Nephron (organoid): ENCODE measurements around the gene FRY.

Experiments used
- H3K27ac Mint-ChIP-seq, 3 experiments: 2 replicates each; pipeline ENCODE4 v1.8.0; 2020; ENCODE audit warnings: mixed read lengths in 3 of 3, mild to moderate bottlenecking in 2 of 3, moderate library complexity in 1 of 3
- H3K27me3 Mint-ChIP-seq: 2 replicates; pipeline ENCODE4 v1.8.0; 2021; ENCODE audit warnings: low read depth, mild to moderate bottlenecking, moderate library complexity, mixed read lengths
- H3K36me3 Mint-ChIP-seq: 2 replicates; pipeline ENCODE4 v1.8.0; 2020; ENCODE audit warnings: low read depth, mixed read lengths
- H3K4me1 Mint-ChIP-seq: 2 replicates; pipeline ENCODE4 v1.8.0; 2020; ENCODE audit warnings: mixed read lengths
- H3K4me3 Mint-ChIP-seq, 3 experiments: 2 replicates each; pipeline ENCODE4 v1.8.0; 2020; ENCODE audit warnings: mild to moderate bottlenecking in 3 of 3, mixed read lengths in 3 of 3, moderate library complexity in 2 of 3
- H3K9me3 Mint-ChIP-seq: 2 replicates; pipeline ENCODE4 v1.8.0; 2020; ENCODE audit warnings: mixed read lengths
- TF ChIP-seq, protein P1 (sequence below), 3 experiments: fragments of 200-600 bp; sonication (generic); IDR thresholded peaks; one replicate each; pipeline ENCODE4 v1.5.0; 2021; ENCODE audit warnings: antibody characterized with exemption in 3 of 3; ENCODE audit not compliant: unreplicated experiment in 3 of 3

Gene FRY

DNA sequence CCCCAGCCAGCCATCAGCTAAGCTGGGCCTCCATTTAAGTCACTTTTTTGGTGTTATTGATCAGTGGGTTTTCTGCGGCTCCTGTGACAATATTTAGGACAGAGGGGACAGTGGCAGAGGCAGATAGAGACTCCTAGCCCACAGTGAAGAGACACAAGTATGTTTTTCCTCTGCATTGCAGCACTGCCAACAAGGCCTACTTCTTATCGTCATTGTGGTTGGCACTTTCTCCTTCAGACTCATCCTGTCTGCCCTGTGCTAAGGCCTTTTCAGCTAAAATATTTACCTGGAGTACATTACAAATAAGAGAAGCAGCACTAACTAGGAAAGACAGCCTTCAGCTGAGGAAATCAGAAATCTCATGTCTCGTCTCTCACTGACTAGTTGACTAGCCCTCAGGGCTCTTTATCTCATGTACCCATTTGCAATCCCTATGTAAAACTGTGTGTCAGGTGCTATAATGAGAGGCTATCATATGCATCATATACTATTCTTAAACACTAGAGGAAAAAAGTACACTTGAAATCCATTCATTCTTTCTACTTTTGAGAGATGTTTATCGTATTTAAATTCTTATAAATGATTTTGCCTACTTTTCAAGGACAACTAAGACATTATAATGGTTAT, 221.4 kb downstream of the FRY start:
- TF ChIP-seq, protein P1, sequence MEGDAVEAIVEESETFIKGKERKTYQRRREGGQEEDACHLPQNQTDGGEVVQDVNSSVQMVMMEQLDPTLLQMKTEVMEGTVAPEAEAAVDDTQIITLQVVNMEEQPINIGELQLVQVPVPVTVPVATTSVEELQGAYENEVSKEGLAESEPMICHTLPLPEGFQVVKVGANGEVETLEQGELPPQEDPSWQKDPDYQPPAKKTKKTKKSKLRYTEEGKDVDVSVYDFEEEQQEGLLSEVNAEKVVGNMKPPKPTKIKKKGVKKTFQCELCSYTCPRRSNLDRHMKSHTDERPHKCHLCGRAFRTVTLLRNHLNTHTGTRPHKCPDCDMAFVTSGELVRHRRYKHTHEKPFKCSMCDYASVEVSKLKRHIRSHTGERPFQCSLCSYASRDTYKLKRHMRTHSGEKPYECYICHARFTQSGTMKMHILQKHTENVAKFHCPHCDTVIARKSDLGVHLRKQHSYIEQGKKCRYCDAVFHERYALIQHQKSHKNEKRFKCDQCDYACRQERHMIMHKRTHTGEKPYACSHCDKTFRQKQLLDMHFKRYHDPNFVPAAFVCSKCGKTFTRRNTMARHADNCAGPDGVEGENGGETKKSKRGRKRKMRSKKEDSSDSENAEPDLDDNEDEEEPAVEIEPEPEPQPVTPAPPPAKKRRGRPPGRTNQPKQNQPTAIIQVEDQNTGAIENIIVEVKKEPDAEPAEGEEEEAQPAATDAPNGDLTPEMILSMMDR (IDR thresholded peaks at IDR 0.05; ENCODE audit: unreplicated experiment in 3 of 3), result no peak
- Mint-ChIP-seq H3K27me3 (no peaks in the 10 kb centered on the region), H3K9me3 (no peaks in the 10 kb centered on the region), H3K4me1 (no peaks in the 10 kb centered on the region), H3K27ac (no peak overlapping the region), H3K4me3 (no peak overlapping the region), H3K36me3 (peaks cover 12% of the 10 kb centered on the region)

DNA sequence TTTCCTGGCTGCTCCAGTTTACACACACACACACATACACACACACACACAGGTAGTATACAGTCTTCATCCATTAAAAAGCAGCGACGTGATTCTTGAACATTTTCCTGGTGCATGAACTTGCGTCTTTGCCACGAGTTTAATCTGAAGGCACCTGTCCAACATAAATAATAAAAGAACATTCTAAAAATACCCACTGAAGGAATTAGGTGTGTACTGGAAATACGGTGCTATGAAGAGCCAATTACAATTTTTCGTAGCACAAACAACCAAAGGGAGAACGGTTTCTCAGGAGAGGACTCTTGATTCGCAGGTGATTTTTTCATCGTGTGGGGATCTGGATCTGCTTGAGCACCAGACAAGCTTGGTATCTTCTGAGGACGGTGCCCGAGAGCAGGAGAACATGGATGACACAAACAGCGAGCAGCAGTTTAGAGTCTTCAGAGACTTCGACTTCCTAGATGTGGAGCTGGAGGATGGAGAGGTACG, 222.4 kb downstream of the FRY start:
- H3K36me3 Mint-ChIP-seq, result peaks cover 12% of the 10 kb centered on the region
- H3K27ac Mint-ChIP-seq, result no peak overlapping the region

DNA sequence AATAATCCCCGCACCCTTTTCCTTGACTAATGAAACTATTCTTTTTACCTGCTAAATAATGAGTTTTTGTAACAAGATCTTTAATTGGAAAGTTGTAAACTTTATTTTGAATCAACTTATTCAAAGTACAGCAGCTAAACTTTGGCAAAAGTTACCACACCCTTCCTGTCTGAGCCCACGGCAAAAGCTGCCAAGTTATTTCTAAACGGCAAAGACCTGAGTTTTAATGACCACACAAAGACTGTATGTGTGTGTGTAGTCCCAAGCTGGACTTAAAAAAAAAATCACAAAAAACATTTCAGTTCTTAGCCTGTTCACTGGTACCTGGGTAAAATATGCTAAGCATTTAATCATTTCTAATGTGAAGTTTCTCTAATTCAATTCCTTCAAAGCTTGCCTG, 222.8 kb downstream of the FRY start:
- no peak overlapping the region for H3K27ac Mint-ChIP-seq
- no peaks in the 10 kb centered on the region for H3K9me3 Mint-ChIP-seq
- H3K4me3 Mint-ChIP-seq, result no peak overlapping the region
- no peaks in the 10 kb centered on the region for H3K27me3 Mint-ChIP-seq
- H3K36me3 Mint-ChIP-seq, result peaks cover 9% of the 10 kb centered on the region
- H3K4me1 Mint-ChIP-seq, result peaks cover 1% of the 10 kb centered on the region
- TF ChIP-seq, protein P1 (IDR thresholded peaks at IDR 0.05; ENCODE audit: unreplicated experiment in 3 of 3), result no peak

More for the DNA sequence above, 222.4 kb downstream of the FRY start:
- TF ChIP-seq, protein P1 (IDR thresholded peaks at IDR 0.05; ENCODE audit: unreplicated experiment in 3 of 3), result no peak
- H3K4me3 Mint-ChIP-seq, result no peak overlapping the region
- no peaks in the 10 kb centered on the region for H3K27me3 Mint-ChIP-seq
- no peaks in the 10 kb centered on the region for H3K9me3 Mint-ChIP-seq
- H3K4me1 Mint-ChIP-seq, result no peaks in the 10 kb centered on the region

GRCh38 chr13:32254916-32255723, 223.5 kb downstream of the FRY start:
- TF ChIP-seq, protein P1 (IDR thresholded peaks at IDR 0.05; ENCODE audit: unreplicated experiment in 3 of 3), result no peak
- Mint-ChIP-seq H3K27ac (no peak overlapping the region), H3K27me3 (no peaks in the 10 kb centered on the region), H3K36me3 (peaks cover 3% of the 10 kb centered on the region), H3K4me3 (no peak overlapping the region), H3K4me1 (peaks cover 8% of the 10 kb centered on the region), H3K9me3 (no peaks in the 10 kb centered on the region)

DNA sequence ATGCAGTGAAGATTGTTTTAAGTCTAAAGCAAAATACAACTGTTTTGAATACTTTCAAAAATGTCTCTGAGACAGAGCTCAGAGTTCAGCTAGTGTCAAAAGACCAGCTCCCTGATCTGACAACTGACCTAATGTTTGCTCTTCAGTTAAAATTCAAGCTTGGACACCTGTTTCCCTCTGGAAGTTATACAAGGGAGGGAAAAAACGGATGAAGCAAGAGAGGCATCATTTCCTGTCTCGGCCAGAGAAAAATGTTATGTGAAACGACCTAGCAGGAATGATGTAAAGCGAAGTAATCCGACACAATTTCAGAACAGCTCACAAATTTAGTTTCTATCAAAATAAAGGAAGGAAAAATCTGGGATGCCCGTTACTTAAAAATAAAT, 224.1 kb downstream of the FRY start:
- Mint-ChIP-seq H3K27me3 (no peaks in the 10 kb centered on the region), H3K4me3 (no peak overlapping the region), H3K9me3 (no peaks in the 10 kb centered on the region), H3K4me1 (peaks cover 11% of the 10 kb centered on the region), H3K27ac (no peak overlapping the region), H3K36me3 (no peaks in the 10 kb centered on the region)
- TF ChIP-seq, protein P1 (IDR thresholded peaks at IDR 0.05; ENCODE audit: unreplicated experiment in 3 of 3), result no peak
